IPS-18a (cell line): ENCODE measurements around the gene HRNR.
"Not testable (repeated sequence)": the region's sequence is repeated elsewhere in the genome, so short reads cannot be mapped to it uniquely, and the experiment has no call there.

Source experiments
- H3K27ac ChIP-seq: one replicate; pipeline ENCODE4 v1.5.1; 2013; ENCODE audit warnings: low read length
- H3K27me3 ChIP-seq: one replicate; pipeline ENCODE4 v1.6.1; 2013; ENCODE audit warnings: mild to moderate bottlenecking, low read length; ENCODE audit not compliant: control insufficient read depth, insufficient read depth
- H3K36me3 ChIP-seq: one replicate; pipeline ENCODE4 v1.6.1; 2013; ENCODE audit warnings: low read depth, low read length; ENCODE audit not compliant: control insufficient read depth
- H3K4me1 ChIP-seq: one replicate; pipeline ENCODE4 v1.6.1; 2013; ENCODE audit warnings: low read depth, low read length; ENCODE audit not compliant: control insufficient read depth
- H3K4me3 ChIP-seq: one replicate; pipeline ENCODE4 v1.5.1; 2013; ENCODE audit warnings: low read length
- H3K9ac ChIP-seq: one replicate; pipeline ENCODE4 v1.6.1; 2013; ENCODE audit warnings: mild to moderate bottlenecking, low read length, moderate library complexity
- H3K9me3 ChIP-seq: one replicate; pipeline ENCODE4 v1.6.1; 2013; ENCODE audit warnings: low read depth, low read length; ENCODE audit not compliant: control insufficient read depth

The HRNR gene

DNA sequence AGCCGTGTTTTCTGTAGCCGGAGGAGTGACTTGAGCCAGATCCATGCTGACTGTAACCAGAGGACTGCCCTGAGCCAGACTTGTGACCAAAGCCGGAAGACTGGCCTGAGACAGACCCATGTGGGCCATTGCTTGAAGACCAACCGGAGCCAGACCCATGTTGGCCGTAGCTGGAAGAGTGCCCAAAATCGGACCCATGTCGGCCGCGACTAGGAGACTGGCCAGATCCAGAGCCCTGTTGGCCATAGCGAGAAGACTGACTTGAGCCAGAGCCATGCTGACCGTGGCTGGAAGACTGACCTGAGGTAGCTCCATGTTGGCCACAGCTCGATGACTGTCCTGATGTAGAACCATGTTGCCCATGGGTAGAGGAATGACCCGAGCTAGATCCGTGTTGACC is 4.6 kb downstream of the HRNR start:
- H3K27me3 ChIP-seq, H3K9ac ChIP-seq, H3K36me3 ChIP-seq, H3K4me1 ChIP-seq, H3K27ac ChIP-seq, H3K4me3 ChIP-seq: not testable (repeated sequence)
- H3K9me3 ChIP-seq, result peaks cover 46% of the 10 kb centered on the region

- H3K9me3 ChIP-seq, result peaks cover 46% of the 10 kb centered on the region
- no peak overlapping the region for H3K9ac ChIP-seq
- H3K4me1 ChIP-seq, result no peaks in the 10 kb centered on the region
- H3K4me3 ChIP-seq, result no peak overlapping the region
- no peaks in the 10 kb centered on the region for H3K27me3 ChIP-seq
- no peak overlapping the region for H3K27ac ChIP-seq
- no peaks in the 10 kb centered on the region for H3K36me3 ChIP-seq
These were observed 5.1 kb downstream of the HRNR start for GRCh38 chr1:152218762-152219436.

DNA sequence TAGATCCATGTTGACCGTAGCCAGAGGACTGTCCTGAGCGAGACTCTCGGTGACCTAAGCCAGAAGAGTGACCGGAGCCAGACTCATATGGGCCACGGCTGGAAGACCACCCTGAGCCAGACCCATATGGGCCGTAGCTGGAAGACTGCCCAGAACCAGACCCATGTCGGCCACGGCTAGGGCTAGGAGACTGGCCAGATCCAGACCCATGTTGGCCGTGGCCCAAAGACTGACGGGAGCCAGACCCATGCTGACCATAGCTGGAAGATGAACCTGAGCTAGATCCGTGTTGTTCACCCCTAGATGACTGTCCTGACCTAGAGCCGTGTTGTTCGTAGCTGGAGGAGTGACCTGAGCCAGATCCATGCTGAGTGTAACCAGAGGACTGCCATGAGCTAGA is 8.4 kb downstream of the HRNR start:
- H3K27me3 ChIP-seq, H3K4me1 ChIP-seq, H3K27ac ChIP-seq, H3K36me3 ChIP-seq, H3K4me3 ChIP-seq, H3K9ac ChIP-seq: not testable (repeated sequence)
- H3K9me3 ChIP-seq, result peaks cover 42% of the 10 kb centered on the region

DNA sequence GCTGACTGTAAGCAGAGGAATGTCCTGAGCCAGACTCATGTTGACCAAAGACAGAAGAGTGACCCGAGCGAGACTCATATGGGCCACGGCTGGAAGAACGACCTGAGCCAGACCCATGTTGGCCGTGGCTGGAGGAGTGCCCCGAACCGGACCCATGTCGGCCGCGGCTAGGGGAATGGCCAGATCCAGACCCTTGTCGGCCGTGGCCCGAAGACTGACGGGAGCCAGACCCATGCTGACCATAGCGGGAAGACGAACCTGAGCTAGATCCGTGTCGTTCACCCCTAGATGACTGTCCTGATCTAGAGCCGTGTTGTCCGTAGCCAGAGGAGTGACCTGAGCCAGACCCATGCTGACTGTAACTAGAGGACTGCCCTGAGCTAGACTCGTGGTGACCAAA is 9.1 kb downstream of the HRNR start:
- H3K4me3 ChIP-seq, H3K27ac ChIP-seq, H3K4me1 ChIP-seq, H3K36me3 ChIP-seq, H3K27me3 ChIP-seq, H3K9ac ChIP-seq: not testable (repeated sequence)
- peaks cover 36% of the 10 kb centered on the region for H3K9me3 ChIP-seq

DNA sequence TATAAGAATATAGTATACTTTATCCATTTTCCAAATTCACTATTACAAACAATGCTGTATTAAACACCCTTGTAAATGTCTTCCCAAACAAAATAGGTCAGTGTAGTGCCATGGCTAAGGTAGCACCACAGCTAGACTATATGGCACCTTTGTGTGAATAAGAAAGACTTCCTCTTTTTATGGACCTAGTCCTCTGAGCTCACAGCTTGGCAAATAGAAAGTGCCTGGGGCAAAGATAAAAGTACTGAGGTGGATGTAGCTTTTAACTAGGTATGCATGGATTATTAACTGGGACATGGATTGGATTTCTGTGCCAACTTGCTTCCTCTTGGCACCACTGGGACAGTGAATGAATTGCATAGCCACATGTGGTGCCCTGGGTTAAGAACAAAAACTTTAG is 25.0 kb downstream of the HRNR start:
- Histone ChIP-seq H3K27me3 (no peaks in the 10 kb centered on the region), H3K9ac (no peak overlapping the region), H3K4me1 (no peaks in the 10 kb centered on the region), H3K36me3 (no peaks in the 10 kb centered on the region), H3K9me3 (peaks cover 32% of the 10 kb centered on the region), H3K27ac (no peak overlapping the region), H3K4me3 (no peak overlapping the region)

DNA sequence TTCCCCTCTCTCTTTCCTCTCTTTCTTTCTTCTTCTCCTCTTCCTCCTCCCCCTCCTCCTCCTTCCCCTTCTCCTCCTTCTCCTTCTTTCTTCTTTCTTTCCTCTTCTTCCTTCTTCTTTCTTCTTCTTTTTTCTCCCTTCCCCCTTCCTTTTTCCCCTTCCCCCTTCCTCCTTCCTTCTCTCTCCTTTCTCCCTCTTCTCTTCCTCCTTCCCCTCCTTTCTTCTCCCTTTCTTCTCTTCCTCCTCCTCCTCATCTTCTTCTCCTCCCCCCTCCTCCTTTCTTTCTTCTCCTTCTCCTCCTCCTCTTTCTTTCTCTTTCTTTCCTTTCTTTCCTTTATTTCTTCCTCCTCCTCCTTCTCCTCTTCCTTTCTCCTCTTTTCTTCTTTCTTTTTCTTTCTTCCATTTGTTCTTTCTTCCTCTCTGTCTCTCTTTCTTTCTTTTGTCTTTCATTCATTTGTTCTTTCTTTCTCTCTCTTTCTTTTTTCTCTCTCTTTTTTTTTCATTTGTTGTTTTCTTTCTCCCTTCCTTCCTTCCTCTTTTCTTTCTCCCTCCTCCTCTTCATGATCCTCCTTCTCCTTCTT is 26.5 kb downstream of the HRNR start:
- Histone ChIP-seq H3K4me1 (no peaks in the 10 kb centered on the region), H3K27me3 (no peaks in the 10 kb centered on the region), H3K27ac (no peak overlapping the region), H3K4me3 (no peak overlapping the region), H3K9me3 (peaks cover 33% of the 10 kb centered on the region), H3K36me3 (no peaks in the 10 kb centered on the region), H3K9ac (no peak overlapping the region)

DNA sequence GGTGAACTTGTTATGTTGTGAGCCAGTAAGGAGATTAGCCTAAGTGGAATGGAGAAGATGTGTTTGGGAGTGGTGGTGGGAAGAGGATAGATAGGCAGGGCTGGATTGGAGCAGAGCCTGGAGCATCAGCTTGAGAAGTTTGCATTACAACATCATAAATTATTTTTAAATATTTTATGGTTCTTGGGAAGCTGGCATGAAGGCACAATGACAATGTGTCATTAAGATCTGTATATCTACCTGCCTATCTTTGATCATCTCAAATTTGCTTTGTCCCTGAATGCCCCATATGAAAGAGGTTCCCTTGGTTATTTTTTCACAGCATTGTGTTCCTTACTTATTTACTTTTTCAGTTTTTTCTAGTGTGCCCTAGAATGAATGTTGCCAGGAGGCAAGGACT is 32.3 kb downstream of the HRNR start:
- no peak overlapping the region for H3K27ac ChIP-seq
- H3K36me3 ChIP-seq, result no peaks in the 10 kb centered on the region
- no peaks in the 10 kb centered on the region for H3K27me3 ChIP-seq
- H3K4me1 ChIP-seq, result no peaks in the 10 kb centered on the region
- H3K9me3 ChIP-seq, result peaks cover 39% of the 10 kb centered on the region
- H3K9ac ChIP-seq, result no peak overlapping the region
- H3K4me3 ChIP-seq, result no peak overlapping the region

GRCh38 chr1:152191260-152191659 is 32.7 kb downstream of the HRNR start:
- H3K4me1 ChIP-seq, result no peaks in the 10 kb centered on the region
- H3K27ac ChIP-seq, result no peak overlapping the region

DNA sequence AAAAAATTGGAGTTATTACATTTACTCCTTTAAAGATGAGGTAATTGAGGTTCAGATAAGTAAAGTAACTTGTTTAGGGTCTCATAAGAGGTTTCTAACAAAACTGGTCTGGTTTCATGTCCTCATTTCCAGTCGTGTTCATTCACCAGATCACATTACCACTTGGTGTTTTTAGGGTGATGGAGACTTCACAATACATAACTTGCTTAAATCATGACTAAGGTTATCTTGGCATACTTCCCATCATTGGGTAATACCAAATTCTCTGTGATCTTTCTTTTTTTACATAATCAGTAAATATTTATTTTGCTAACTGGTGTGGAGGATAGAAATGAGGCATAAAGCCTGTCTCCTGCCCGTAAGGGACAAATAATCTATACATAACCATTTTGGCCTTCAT is 33.4 kb downstream of the HRNR start:
- H3K27me3 ChIP-seq, result no peaks in the 10 kb centered on the region
- H3K36me3 ChIP-seq, result no peaks in the 10 kb centered on the region
- peaks cover 42% of the 10 kb centered on the region for H3K9me3 ChIP-seq
- H3K9ac ChIP-seq, result no peak overlapping the region
- H3K27ac ChIP-seq, result no peak overlapping the region
- H3K4me3 ChIP-seq, result no peak overlapping the region
- no peaks in the 10 kb centered on the region for H3K4me1 ChIP-seq

More at GRCh38 chr1:152191260-152191659, 32.7 kb downstream of the HRNR start:
- Histone ChIP-seq H3K36me3 (no peaks in the 10 kb centered on the region), H3K4me3 (no peak overlapping the region), H3K9ac (no peak overlapping the region), H3K9me3 (peaks cover 42% of the 10 kb centered on the region), H3K27me3 (no peaks in the 10 kb centered on the region)

DNA sequence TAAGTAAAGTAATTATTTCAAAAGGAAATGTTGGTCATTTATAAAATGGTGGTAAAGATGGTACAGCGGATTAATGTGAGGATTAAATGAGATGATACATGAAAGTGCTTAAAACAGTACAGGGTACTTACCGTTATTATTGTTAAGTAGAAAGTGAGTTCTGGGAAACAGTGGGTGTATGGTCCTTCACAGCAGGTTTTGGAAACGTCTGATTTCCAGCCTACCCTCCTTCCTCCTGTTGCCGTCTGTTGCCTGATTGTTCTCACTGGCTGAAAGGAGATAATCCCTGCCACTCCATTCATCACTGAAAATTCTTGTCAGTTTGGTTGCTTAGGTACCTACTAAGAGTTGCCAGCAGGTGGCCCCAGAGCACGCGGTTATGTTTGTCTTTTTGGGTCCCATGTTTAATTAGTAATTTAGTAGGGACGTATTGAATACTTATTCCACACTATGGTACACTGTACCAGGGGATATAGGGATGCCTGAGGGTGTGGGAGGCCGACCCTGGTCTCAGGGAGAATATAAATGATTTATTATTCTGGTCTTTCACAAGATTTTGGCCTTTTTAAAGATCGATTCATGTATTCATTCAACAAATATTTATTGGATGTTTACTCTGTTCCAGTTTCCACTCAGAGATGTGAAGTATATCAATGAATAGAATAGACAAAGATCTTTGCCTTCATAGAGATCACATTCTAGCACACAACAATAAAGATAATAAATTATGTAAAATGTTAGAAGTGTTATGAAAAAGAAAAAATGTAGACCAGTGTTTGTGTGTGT is 34.1 kb downstream of the HRNR start:
- H3K4me1 ChIP-seq, result no peaks in the 10 kb centered on the region
- H3K4me3 ChIP-seq, result no peak overlapping the region
- no peaks in the 10 kb centered on the region for H3K27me3 ChIP-seq
- no peak overlapping the region for H3K9ac ChIP-seq
- H3K9me3 ChIP-seq, result peaks cover 42% of the 10 kb centered on the region
- H3K36me3 ChIP-seq, result no peaks in the 10 kb centered on the region
- H3K27ac ChIP-seq, result no peak overlapping the region

DNA sequence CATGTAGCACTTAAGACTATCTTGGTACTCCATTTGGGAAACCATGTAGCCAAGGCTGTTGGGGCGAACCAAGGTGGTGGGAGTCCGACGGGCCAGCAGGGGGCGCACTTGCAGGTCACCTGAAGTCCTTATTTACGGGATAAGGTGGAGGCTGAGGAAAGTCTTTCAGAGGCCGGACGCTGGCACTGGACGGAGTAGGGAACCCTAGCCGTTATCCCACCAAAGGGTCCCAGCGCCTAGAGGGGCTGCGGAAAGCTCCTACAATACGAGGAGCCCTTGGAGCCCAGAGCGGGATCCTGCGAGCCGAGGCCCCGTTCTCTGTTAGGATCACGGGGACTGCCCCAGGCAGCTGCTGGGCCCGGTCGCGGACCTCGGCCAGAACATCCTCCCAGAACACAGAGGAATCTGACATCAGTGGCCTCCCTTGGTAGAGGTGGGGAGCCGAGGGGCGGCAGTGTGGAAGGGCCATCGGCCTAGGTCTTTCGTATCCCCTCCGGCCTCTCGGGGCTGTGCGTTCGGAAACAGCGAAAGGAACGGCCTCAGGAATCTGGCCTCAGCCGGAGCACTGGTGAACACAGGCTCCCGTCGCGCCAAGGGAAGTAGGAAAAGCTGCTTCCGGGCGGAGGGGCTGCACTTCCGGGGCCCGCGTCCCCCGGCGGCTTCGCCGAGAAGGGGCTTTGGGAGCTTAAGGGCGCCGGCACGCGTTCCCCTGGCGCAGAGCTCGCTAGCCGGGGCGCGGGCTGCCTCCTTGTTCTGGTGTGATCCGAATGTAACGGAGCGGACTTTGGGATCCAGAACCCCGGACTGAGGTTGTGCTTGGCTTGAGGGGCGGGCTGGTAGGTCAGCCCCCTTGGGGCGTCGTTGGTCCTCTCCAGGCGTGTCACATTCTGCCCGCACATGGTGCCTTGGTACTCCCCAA is 35.1 kb downstream of the HRNR start:
- H3K4me1 ChIP-seq, result no peaks in the 10 kb centered on the region
- peaks cover 41% of the 10 kb centered on the region for H3K9me3 ChIP-seq
- H3K27ac ChIP-seq, result no peak overlapping the region
- no peaks in the 10 kb centered on the region for H3K27me3 ChIP-seq
- H3K9ac ChIP-seq, result no peak overlapping the region
- no peaks in the 10 kb centered on the region for H3K36me3 ChIP-seq
- no peak overlapping the region for H3K4me3 ChIP-seq
